AG10803 (cell line): ENCODE data around the gene TEX35.
"Not testable (repeated sequence)": the region's sequence is repeated elsewhere in the genome, so short reads cannot be mapped to it uniquely, and the experiment has no call there.

Experiments
- DNase-seq: peaks from one replicate; pipeline ENCODE4 v3.0.0; 2010; ENCODE audit warnings: low read depth
- H3K4me3 ChIP-seq: 2 replicates; pipeline ENCODE4 v1.5.1; 2011; ENCODE audit warnings: mild to moderate bottlenecking, low read length, control low read depth
- TF ChIP-seq, protein P1 (sequence below): conservative IDR thresholded peaks from 2 replicates; pipeline ENCODE4 v1.5.1; 2011; ENCODE audit warnings: mild to moderate bottlenecking, low read length, control low read depth, inconsistent platforms

TEX35 gene

GRCh38 chr1:178544531-178544930 lies 31.6 kb downstream of the TEX35 start:
- TF ChIP-seq, protein P1, sequence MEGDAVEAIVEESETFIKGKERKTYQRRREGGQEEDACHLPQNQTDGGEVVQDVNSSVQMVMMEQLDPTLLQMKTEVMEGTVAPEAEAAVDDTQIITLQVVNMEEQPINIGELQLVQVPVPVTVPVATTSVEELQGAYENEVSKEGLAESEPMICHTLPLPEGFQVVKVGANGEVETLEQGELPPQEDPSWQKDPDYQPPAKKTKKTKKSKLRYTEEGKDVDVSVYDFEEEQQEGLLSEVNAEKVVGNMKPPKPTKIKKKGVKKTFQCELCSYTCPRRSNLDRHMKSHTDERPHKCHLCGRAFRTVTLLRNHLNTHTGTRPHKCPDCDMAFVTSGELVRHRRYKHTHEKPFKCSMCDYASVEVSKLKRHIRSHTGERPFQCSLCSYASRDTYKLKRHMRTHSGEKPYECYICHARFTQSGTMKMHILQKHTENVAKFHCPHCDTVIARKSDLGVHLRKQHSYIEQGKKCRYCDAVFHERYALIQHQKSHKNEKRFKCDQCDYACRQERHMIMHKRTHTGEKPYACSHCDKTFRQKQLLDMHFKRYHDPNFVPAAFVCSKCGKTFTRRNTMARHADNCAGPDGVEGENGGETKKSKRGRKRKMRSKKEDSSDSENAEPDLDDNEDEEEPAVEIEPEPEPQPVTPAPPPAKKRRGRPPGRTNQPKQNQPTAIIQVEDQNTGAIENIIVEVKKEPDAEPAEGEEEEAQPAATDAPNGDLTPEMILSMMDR, result no peak
- H3K4me3 ChIP-seq, result no peak overlapping the region
- peak; percentile 28 for DNase-seq

GRCh38 chr1:178548108-178548507 lies 35.2 kb downstream of the TEX35 start:
- no peak overlapping the region for H3K4me3 ChIP-seq
- TF ChIP-seq, protein P1, result no peak
- DNase-seq, result no peak

GRCh38 chr1:178551307-178551706 lies 38.4 kb downstream of the TEX35 start:
- H3K4me3 ChIP-seq, result no peak overlapping the region
- TF ChIP-seq, protein P1, result no peak
- no peak for DNase-seq

GRCh38 chr1:178551940-178552339 lies 39.0 kb downstream of the TEX35 start:
- no peak for DNase-seq
- TF ChIP-seq, protein P1, result no peak

GRCh38 chr1:178552856-178553255 lies 39.9 kb downstream of the TEX35 start:
- TF ChIP-seq, protein P1, result no peak
- no peak overlapping the region for H3K4me3 ChIP-seq
- DNase-seq, result no peak

More at GRCh38 chr1:178551940-178552339, 39.0 kb downstream of the TEX35 start:
- H3K4me3 ChIP-seq, result no peak overlapping the region

DNA sequence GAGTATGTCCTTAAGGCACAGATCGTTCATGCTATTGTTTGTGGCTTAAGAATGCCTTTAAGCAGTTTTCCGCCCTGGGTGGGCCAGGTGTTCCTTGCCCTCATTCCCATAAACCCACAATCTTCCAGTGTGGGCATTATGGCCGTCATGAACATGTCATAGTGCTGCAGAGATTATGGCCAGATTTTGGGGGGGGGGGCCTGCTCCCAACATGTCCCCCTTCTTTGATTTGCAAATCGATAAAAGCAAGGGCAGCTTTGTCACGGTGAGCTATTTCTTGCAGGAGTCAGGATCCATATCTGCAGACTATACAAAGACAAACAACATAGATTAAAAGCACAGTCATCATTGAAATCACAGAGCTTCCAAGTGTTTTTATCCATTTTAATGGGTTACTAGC lies 41.4 kb downstream of the TEX35 start:
- H3K4me3 ChIP-seq, DNase-seq: not testable (repeated sequence)

DNA sequence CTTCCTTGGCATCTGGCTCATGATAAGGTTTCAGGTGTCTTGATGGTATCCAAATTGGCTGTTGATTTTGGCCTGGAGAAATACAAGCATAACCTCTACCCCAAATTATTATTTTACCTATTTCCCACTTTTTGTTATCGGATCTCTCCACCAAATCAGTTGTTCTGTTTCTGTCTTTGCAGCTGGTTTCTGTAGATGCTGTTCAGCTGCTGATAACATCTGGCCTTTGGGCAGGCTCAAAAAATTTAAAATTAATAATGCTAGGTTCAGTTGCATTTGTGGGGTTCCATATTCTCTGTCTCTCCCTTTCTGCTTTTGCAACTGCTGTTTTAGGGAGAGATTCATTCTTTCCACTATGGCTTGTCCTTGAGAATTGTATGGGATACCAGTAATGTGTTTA lies 42.7 kb downstream of the TEX35 start:
- DNase-seq, H3K4me3 ChIP-seq: not testable (repeated sequence)

GRCh38 chr1:178558816-178559215 lies 45.9 kb downstream of the TEX35 start:
- not testable (repeated sequence) for H3K4me3 ChIP-seq, DNase-seq

DNA sequence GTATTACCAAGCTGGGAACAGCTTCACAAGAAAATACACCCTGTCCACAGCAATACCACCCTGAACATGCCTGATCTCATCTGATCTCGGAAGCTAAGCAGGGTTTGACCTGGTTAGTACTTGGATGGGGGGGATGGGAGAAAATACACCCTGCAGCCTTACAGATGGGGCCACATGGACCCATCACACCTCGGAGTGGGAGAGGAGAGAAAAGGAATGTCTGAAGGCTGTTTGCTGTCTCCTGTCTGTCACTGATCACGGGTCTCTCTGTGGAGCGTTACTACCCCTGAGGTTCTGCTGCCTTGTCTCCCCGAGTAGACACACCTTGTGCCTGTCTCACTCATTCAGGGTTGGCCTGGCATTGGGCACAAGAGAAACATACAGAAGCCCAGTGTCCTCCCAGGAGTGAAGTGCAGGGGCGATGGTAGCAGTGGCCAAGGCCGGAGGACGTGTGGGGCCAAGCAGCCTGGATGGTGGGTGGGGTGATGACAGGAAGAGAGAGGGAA lies 48.0 kb downstream of the TEX35 start:
- no peak overlapping the region for H3K4me3 ChIP-seq
- TF ChIP-seq, protein P1, result no peak
- DNase-seq, result no peak
